Gastroesophageal sphincter (tissue), 4 donors: ENCODE data around the gene ZBTB20. TPM values are rescaled to one million over a fixed set of nuclear protein-coding genes. Genes with fewer than 3 reads are reported as not detected.

Experiments used
- ATAC-seq: fragments of 150-250 bp; one replicate; pipeline ENCODE4 v1.9.1; 2016; ENCODE audit warnings: mild to moderate bottlenecking, moderate library complexity
- H3K27ac ChIP-seq, 4 donors: fragments of 200-600 bp; sonication (generic) in 3 of 4; 1 replicate in 3 of 4; 2 replicates in 1 of 4; pipeline ENCODE4 v1.5.1; 2016 to 2019
- H3K27me3 ChIP-seq: fragments of 200-600 bp; sonication (generic); one replicate; pipeline ENCODE4 v1.5.1; 2019
- H3K36me3 ChIP-seq, 2 donors: fragments of 200-600 bp; sonication (generic); one replicate each; pipeline ENCODE4 v1.5.1; 2019; ENCODE audit warnings: control low read depth in 1 of 2
- H3K4me1 ChIP-seq, 3 donors: fragments of 200-600 bp; sonication (generic); 1 replicate in 2 of 3; 2 replicates in 1 of 3; pipeline ENCODE4 v1.5.1; 2016 to 2019; ENCODE audit warnings: control low read depth in 2 of 3
- H3K4me3 ChIP-seq, 2 donors: fragments of 200-600 bp; sonication (generic); one replicate each; pipeline ENCODE4 v1.5.1; 2019; ENCODE audit warnings: mild to moderate bottlenecking in 1 of 2, moderate library complexity in 1 of 2
- H3K9me3 ChIP-seq, 3 donors: fragments of 200-600 bp; sonication (generic); one replicate each; pipeline ENCODE4 v1.5.1; 2017 to 2019; ENCODE audit warnings: control low read depth in 2 of 3
- CTCF ChIP-seq, 4 experiments: fragments of 200-600 bp in 2 of 4; fragments of 450-650 bp in 2 of 4; sonication (generic) in 1 of 4; IDR thresholded peaks; one replicate each; pipeline ENCODE4 v1.5.1; 2017 to 2019; ENCODE audit warnings: antibody characterized with exemption in 4 of 4, mild to moderate bottlenecking in 2 of 4, moderate library complexity in 2 of 4
- EP300 ChIP-seq: sonication (generic); formaldehyde crosslinking; IDR thresholded peaks from one replicate; pipeline ENCODE4 v1.6.1; 2017; ENCODE audit warnings: antibody characterized with exemption, mild to moderate bottlenecking
- POLR2A ChIP-seq, 2 donors: fragments of 450-650 bp; IDR thresholded peaks; one replicate each; pipeline ENCODE4 v1.6.1; 2017; ENCODE audit warnings: antibody characterized with exemption in 2 of 2, mild to moderate bottlenecking in 2 of 2, moderate library complexity in 1 of 2
- POLR2AphosphoS5 ChIP-seq: sonication (generic); formaldehyde crosslinking; IDR thresholded peaks from one replicate; pipeline ENCODE4 v1.6.1; 2017; ENCODE audit warnings: antibody characterized with exemption
- WGBS, 2 donors: methylation state at CpG; one replicate each; pipeline ENCODE4 v1.1.5; 2018; ENCODE audit warnings: low coverage in 1 of 2; 5-methylcytosine and 5-hydroxymethylcytosine counted together
- total RNA-seq, 4 donors: library from RNA; depleted of rRNA; stranded (reverse); fragments of >200 nt; gene quantifications; one replicate each; pipeline ENCODE4 v1.1.0, GENCODE V29; 2016

The ZBTB20 gene
- total RNA-seq, 4 donors from 2014 or later = 53.1 to 113 (median 98.4) TPM

GRCh38 chr3:115084686-115085085 lies 62.4 kb downstream of the ZBTB20 start:
- no peak for ATAC-seq
- no peaks in the 10 kb centered on the region for H3K36me3 ChIP-seq
- peaks cover 0 to 31% (median 9%) of the 10 kb centered on the region in 3 donors for H3K4me1 ChIP-seq
- no peaks in the 10 kb centered on the region for H3K9me3 ChIP-seq
- H3K4me3 ChIP-seq = no peak overlapping the region
- TF ChIP-seq POLR2AphosphoS5 (no peak), POLR2A (IDR thresholded peaks at IDR 0.05) (no peak), EP300 (no peak), CTCF (IDR thresholded peaks at IDR 0.05) (no peak)
- H3K27ac ChIP-seq = no peak overlapping the region
- no peaks in the 10 kb centered on the region for H3K27me3 ChIP-seq
- 78 to 84% methylated on average over 4 of the region's 4 CpGs for WGBS, 2 donors

GRCh38 chr3:115082260-115082659 lies 64.8 kb downstream of the ZBTB20 start:
- H3K4me1 ChIP-seq = peaks cover 0 to 21% (median 1%) of the 10 kb centered on the region in 3 donors
- H3K9me3 ChIP-seq = no peaks in the 10 kb centered on the region
- H3K36me3 ChIP-seq = no peaks in the 10 kb centered on the region
- H3K4me3 ChIP-seq = no peak overlapping the region
- ATAC-seq = no peak
- TF ChIP-seq EP300 = no peak
- TF ChIP-seq POLR2A (IDR thresholded peaks at IDR 0.05) = no peak
- TF ChIP-seq POLR2AphosphoS5 = no peak
- no peak for TF ChIP-seq CTCF (IDR thresholded peaks at IDR 0.05)
- no peak overlapping the region for H3K27ac ChIP-seq
- 87 to 96% methylated on average over 6 of the region's 6 CpGs for WGBS, 2 donors
- H3K27me3 ChIP-seq = no peaks in the 10 kb centered on the region

GRCh38 chr3:115081444-115081843 lies 65.6 kb downstream of the ZBTB20 start:
- Histone ChIP-seq H3K36me3 (no peaks in the 10 kb centered on the region), H3K4me1 (peaks cover 0 to 13% (median 0%) of the 10 kb centered on the region in 3 donors), H3K9me3 (no peaks in the 10 kb centered on the region), H3K4me3 (no peak overlapping the region), H3K27ac (no peak overlapping the region), H3K27me3 (no peaks in the 10 kb centered on the region)
- TF ChIP-seq CTCF (IDR thresholded peaks at IDR 0.05) (no peak), EP300 (no peak), POLR2A (IDR thresholded peaks at IDR 0.05) (no peak)
- no peak for ATAC-seq

GRCh38 chr3:115077501-115078250 lies 69.4 kb downstream of the ZBTB20 start:
- Histone ChIP-seq H3K27me3 (no peaks in the 10 kb centered on the region), H3K27ac (no peak overlapping the region), H3K9me3 (no peaks in the 10 kb centered on the region), H3K4me3 (no peak overlapping the region), H3K4me1 (peaks cover 0 to 5% (median 0%) of the 10 kb centered on the region in 3 donors), H3K36me3 (no peaks in the 10 kb centered on the region)
- TF ChIP-seq CTCF (IDR thresholded peaks at IDR 0.05) = no peak
- TF ChIP-seq POLR2A (IDR thresholded peaks at IDR 0.05) = no peak
- TF ChIP-seq EP300 = no peak
- no peak for TF ChIP-seq POLR2AphosphoS5
- no peak for ATAC-seq
- 54 to 60% methylated on average over 3 of the region's 3 CpGs for WGBS, 2 donors

- Histone ChIP-seq H3K27ac (no peak overlapping the region), H3K4me1 (peaks cover 0 to 34% (median 0%) of the 10 kb centered on the region in 3 donors), H3K9me3 (no peaks in the 10 kb centered on the region), H3K36me3 (no peaks in the 10 kb centered on the region), H3K27me3 (no peaks in the 10 kb centered on the region), H3K4me3 (no peak overlapping the region)
- no peak for ATAC-seq
- no peak for TF ChIP-seq EP300
- no peak for TF ChIP-seq POLR2AphosphoS5
- no peak for TF ChIP-seq POLR2A (IDR thresholded peaks at IDR 0.05)
- TF ChIP-seq CTCF (IDR thresholded peaks at IDR 0.05) = no peak
These were observed 72.6 kb downstream of the ZBTB20 start for GRCh38 chr3:115074502-115074901.
